Stimulated activated CD4-positive, alpha-beta T cell treated with anti-CD3 and anti-CD28 coated beads, Interleukin-2, amount 100 ng/mL, for 4 hours (primary cell): ENCODE data around the gene RADX.

Source experiments
- DNase-seq: peaks from one replicate; pipeline ENCODE4 v3.0.0-alpha.2; 2020; ENCODE audit warnings: low read depth

The RADX gene

GRCh38 chrX:106692425-106693065, 80.8 kb downstream of the RADX start:
- no peak for DNase-seq

GRCh38 chrX:106696502-106696901, 84.7 kb downstream of the RADX start:
- no peak for DNase-seq

- no peak for DNase-seq
Measured at GRCh38 chrX:106698693-106699092, 86.9 kb downstream of the RADX start.

GRCh38 chrX:106702636-106703035, 90.9 kb downstream of the RADX start:
- DNase-seq = no peak

DNA sequence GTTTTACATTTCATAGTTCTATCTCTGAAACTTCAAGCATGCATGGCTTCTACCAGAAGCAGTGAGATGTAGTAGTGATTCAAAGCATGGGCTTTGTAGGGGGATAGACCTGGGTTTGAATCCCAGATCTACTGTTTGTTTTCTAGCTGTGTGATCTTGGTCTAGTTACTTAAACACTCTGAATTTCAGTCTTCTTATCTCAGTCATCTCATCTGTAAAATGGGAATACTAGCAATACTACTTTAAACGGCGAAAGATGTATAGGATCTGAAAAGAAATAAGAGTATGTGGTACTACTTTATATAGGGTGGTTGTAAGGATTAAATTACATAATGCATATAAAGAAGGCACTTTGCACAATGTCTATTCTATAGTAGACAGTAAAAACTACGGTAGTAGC, 94.7 kb downstream of the RADX start:
- no peak for DNase-seq

DNA sequence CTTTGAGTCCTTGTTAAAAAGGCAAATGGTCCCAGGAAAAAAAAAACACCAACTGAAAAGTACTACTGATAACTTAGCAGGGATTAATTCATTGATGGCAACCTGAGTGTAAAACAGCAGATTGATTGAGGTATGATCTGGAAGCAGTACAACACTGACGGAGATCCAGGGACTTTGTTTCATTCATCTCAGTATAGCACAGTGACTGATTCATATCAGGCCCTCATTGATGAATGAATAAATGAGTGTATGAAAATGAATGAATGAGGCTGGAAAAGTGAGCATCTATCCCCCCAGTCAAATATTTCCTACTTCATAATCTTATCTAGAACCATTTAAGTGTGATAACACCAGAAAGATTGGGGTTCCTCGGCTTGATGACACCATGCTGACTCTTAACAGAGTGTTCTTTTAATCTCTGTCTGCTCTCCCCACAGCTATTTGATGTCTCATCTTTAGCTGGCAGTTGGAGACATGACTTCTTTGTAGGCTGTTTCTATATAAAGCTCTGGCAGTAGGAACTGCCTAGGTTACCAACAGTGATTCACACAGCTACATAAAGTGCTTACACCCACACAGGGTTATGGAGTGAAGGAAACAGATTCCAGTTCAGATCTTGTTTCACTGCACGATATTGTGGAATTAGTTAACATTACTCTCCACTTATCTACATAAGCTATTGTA, 96.1 kb downstream of the RADX start:
- DNase-seq = no peak

DNA sequence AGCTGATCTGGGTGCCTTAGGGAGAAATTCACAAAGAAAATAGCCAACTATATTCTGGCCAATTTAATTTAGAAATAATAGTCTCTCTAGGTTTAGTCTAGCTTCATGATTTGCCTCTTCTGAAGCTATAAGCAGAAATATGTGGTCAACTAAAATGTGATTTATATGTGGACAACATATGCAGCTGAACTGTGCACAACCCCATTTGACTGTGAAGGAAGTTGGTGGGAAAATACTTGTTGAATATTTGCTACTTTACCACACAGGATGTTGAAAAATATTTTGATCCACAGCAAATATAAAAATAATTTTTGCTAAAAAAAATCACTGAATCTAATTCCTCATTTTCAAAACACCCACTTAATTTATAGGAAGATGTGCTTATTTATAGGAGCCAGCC, 99.0 kb downstream of the RADX start:
- no peak for DNase-seq

GRCh38 chrX:106711375-106711774, 99.6 kb downstream of the RADX start:
- no peak for DNase-seq

DNA sequence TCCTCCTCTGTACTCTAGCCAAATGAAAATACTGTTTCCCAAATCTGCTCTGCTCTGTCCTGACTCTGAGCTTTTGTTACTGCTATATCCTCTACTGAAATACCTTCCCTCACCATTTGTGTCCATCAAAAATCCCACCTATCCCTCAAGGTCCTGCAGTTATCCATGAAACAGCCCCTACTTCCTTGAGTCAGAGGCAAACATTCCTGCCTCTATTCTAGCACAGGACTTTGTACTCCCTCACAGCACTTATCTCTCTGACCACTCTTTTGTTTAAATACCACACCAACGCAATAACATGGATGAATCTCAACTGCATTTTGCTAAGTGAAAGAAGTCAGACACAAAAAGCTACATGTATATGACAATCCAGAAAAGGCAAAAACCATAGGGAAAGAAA, 104.2 kb downstream of the RADX start:
- no peak for DNase-seq

DNA sequence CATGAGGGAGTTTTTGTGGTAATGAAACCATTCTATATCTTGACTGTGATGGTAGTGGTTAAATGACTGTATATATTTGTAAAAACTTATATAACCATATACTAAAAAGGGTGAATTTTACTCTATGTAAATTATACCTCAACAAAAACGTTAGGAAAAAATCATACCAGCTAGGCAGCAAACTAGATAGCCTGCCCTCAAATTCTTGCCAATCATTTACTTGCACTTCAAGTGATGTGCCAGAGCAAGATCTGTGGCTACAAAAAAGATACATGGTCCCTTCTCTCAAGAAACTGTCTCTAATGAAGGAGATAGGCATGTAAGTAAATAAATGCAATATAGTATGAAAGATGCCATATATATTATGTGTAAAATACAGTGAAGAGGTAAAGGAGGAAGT, 104.7 kb downstream of the RADX start:
- DNase-seq = no peak

DNA sequence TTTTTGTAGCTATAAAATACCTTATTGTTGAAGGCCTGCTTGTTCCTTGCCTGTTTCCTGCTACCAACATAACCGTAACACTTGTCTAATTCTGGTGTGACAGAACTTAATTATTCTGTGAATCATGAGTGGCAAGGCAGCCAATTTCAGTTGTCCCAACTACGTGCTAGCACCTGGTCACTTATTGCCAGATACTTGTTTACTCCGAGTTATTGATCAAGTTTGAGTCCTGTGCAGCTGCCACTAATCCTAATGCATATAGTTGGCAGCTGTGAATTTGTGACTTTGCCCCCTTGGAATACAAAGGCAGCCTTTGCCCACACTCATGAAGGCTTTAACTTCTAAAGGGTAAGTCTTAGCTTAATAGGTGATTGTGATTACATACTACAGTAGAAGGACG, 106.9 kb downstream of the RADX start:
- no peak for DNase-seq

- DNase-seq = no peak
Measured at GRCh38 chrX:106725931-106726330, 114.2 kb downstream of the RADX start.

GRCh38 chrX:106726485-106727437, 115.0 kb downstream of the RADX start, which contains the start of gene RNF128:
Gene RNF128, plus strand, starts transcription at chrX:106726701. Its CDS starts 213 bp downstream, at chrX:106726914.
- DNase-seq = no peak

DNA sequence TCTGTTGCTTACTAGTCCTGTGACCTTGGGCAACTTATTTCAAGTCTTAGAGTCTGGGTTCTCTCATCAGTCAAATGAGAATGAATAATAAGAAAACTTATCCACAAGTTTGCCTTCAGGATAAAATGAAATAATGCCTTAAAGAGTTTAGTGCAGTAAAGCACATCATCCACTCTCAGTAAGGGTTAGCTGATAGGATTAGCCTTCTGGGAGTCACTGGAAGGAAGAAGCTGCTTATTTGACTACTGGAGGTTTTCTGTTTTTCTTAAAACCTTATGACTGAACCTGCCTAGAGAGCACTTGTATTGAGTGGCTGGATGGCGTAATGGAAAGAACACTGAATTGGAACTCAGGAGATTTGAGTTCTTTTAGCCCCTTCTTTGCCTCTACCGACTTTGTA, 116.6 kb downstream of the RADX start:
- no peak for DNase-seq
